ENCODE results near the gene EHMT2.
"Not testable (repeated sequence)": the region's sequence is repeated elsewhere in the genome, so short reads cannot be mapped to it uniquely, and the experiment has no call there.

Gene EHMT2

DNA sequence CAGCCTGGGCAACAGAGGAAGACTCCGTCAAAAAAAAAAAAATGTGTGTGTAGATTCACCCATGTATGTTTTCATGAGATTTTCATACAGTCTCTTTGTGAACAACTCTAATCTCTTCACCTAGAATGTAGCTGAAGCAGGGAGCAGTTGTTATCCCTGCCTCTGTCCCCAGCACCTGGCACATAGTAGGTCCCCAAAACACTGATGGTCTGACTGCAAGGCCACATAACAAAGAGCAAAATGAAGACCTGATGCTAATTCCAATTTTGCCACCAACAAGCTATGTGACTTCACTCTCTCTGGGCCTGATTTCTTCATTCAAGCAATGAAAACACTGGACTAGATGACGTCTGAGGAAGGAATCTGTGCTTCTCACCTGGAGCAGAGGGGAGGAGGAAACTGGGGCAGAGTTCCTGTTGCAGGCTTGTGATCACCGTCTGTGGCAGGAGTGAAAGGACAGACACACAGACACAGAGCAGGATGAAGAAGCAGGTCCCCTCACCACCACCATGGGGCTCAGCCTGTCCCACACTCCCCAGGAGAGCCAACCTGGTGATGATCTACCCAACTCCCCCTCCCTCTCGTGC lies 23.3 kb downstream of the EHMT2 start:
- FAIRE-seq, result no peak
- DNase-seq (ENCODE audit: insufficient read length, low spot score), result no peak

GRCh38 chr6:31871046-31871659 lies 26.3 kb downstream of the EHMT2 start:
- DNase-seq (ENCODE audit: insufficient read length, low spot score) (no peak), FAIRE-seq (no peak)

- FAIRE-seq, result no peak
- DNase-seq (ENCODE audit: insufficient read length, low spot score), result no peak
Observed at GRCh38 chr6:31870385-31870921, 27.0 kb downstream of the EHMT2 start.

DNA sequence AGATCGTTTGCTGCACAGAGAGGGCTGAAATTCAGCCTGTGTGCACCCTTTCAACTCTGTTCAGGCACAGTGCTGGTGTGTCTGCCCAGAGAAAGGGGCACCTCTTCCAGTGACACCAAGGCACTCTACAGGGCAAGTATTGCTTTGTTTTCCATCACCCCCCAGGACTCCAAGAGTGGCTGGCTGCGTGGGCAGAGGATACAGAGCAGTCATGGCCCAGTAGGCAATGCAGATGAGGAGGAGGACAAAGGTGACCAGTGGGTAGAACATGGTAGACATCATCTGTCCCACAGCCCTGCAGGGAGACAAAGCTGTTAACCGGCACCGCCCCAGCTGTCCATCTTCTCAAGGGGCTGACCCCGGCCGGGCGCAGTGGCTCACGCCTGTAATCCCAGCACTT lies 28.2 kb downstream of the EHMT2 start:
- no peak for FAIRE-seq
- DNase-seq (ENCODE audit: insufficient read length, low spot score), result no peak

DNA sequence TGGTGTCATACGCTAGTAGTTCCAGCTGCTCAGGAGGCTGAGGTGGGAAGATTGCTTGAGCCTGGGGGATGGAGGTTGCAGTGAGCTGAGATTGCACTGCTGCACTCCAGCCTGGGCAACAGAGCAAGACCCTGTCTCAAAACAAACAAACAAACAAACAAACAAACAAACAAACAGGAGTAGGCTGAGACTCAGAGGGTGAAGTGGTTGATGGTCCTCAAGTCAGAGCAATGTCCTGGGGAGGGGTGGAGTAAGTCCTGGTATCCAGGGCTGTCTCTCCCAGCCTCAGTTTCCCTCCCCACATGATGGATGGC lies 28.9 kb downstream of the EHMT2 start:
- not testable (repeated sequence) for FAIRE-seq; DNase-seq (ENCODE audit: insufficient read length, low spot score)

DNA sequence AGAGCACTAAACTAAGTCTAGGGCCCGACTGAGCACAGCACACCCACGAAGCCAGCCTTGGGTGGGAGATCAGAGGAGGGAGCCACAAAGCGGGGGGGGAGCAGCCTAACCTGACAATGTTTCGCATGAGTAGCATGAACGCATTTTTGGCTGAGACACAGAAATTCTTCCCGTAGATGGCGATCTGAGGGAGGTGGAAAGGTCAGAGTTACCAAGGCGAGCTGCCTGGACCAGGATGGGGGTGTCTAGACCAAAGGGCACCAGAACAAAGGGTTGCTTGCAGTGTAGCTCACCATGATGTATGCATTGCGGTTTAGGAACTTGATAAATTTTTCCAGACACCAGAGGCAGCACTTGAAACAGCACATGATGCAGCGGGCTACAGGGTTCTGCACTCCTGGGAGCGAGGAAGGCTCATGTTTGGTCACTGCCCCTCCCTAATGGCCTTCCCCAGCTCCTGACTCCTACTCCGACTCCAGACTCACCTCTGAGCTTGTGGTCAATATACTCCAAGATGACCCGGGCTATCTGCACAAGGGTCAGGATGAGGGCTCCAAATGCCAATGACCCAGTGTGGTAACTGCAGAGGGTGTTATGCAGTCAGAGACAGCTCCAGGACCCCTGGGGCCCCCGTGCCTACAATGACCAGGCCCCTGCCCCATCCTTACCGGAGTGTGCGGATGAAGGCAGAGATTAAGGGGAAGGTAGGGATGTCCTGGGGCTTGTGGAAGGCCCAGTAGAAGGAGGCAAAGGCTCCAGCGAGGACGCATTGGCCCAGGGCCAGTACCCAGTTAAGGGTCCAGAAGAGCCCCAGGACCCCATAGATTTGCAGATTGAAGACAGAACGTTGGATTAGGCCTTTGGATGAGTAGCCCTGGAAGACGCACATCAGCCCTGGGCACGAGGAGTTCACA lies 32.0 kb downstream of the EHMT2 start:
- DNase-seq (ENCODE audit: insufficient read length, low spot score), result no peak
- FAIRE-seq, result no peak

- DNase-seq (ENCODE audit: insufficient read length, low spot score), result no peak
Observed at GRCh38 chr6:31864818-31865204, 32.7 kb downstream of the EHMT2 start.

DNA sequence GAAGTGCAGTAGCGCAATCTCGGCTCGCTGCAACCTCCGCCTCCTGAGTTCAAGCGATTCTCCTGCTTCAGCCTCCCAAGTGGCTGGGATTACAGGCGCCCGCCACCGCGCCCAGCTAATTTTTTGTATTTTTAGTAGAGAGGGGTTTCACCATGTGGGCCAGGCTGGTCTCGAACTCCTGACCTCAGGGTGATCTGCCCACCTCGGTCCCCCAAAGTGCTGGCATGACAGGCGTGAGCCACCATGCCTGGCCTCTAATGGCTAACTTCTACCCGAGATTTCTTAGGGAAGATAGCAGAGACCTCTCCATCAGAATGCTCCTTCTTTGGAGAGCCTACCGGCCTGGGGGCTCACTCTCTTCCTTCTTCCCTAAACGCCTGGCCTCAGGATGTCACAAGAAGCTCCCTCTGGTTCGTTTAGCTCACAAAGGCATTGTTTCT lies 33.4 kb downstream of the EHMT2 start:
- FAIRE-seq, result not testable (repeated sequence)

More at GRCh38 chr6:31864818-31865204, 32.7 kb downstream of the EHMT2 start:
- FAIRE-seq, result no peak

GRCh38 chr6:31862344-31863235 lies 34.9 kb downstream of the EHMT2 start, which contains the start of gene NEU1:
TSS of gene NEU1 (minus strand) at chr6:31862821. CDS start at chr6:31862776, 45 bp downstream.
- DNase-seq (ENCODE audit: insufficient read length, low spot score) (peak; percentile 100), FAIRE-seq (peak; percentile 88)

More for the DNA sequence above, 33.4 kb downstream of the EHMT2 start:
- DNase-seq (ENCODE audit: insufficient read length, low spot score), result not testable (repeated sequence)

DNA sequence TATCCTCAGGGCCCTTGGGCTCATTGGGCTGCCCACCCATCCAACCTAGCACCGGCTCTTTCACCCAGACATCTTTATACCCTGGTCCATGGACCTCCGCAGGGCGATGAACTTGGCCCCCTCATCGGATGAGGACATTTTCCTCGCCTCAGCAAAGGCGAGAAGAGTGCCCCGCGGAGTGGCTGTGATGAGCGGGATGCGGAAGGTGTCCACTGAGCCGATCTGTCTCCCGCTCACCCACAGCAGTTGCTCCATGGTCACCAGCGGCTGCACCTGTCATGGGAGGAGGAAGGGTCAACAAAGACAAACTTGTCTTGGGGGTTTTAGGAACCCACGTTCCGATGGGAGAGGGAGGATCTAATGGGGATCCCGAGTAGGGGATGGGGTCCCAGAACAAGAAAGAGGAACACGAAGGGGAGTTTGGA lies 35.6 kb downstream of the EHMT2 start:
- DNase-seq (ENCODE audit: insufficient read length, low spot score) (no peak), FAIRE-seq (no peak)

GRCh38 chr6:31861150-31861549 lies 36.3 kb downstream of the EHMT2 start:
- FAIRE-seq (no peak), DNase-seq (ENCODE audit: insufficient read length, low spot score) (no peak)

- DNase-seq (ENCODE audit: insufficient read length, low spot score) (no peak), FAIRE-seq (no peak)
Observed at GRCh38 chr6:31860349-31860748, 37.1 kb downstream of the EHMT2 start.

- FAIRE-seq, result no peak
Observed at GRCh38 chr6:31859923-31860322, 37.6 kb downstream of the EHMT2 start.

DNA sequence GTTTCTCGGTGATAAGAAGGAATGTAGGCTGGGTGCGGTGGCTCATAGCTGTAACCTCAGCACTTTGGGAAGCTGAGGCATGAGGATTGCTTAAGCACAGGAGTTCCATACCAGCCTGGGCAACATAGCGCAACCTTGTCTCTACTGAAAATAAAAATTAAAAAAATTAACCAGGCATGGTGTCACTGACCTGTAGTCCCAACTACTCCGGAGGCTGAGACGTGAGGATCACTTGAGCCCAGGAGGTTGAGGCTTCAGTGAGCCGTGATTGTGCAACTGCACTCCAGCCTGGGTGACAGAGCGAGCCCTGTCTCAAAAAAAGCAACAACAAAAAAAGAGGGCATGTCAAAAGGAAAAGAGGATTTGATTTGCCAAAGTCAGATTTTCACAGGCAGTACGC lies 38.8 kb downstream of the EHMT2 start:
- DNase-seq (ENCODE audit: insufficient read length, low spot score), result no peak
- no peak for FAIRE-seq

More at GRCh38 chr6:31859923-31860322, 37.6 kb downstream of the EHMT2 start:
- no peak for DNase-seq (ENCODE audit: insufficient read length, low spot score)

GRCh38 chr6:31857774-31858173 lies 39.7 kb downstream of the EHMT2 start:
- FAIRE-seq; DNase-seq (ENCODE audit: insufficient read length, low spot score): not testable (repeated sequence)

GRCh38 chr6:31851980-31852718 lies 45.3 kb downstream of the EHMT2 start:
- DNase-seq (ENCODE audit: insufficient read length, low spot score); FAIRE-seq: not testable (repeated sequence)

GRCh38 chr6:31851485-31851832 lies 46.0 kb downstream of the EHMT2 start:
- DNase-seq (ENCODE audit: insufficient read length, low spot score) (no peak), FAIRE-seq (no peak)

GRCh38 chr6:31850765-31851484 lies 46.6 kb downstream of the EHMT2 start:
- no peak for FAIRE-seq
- no peak for DNase-seq (ENCODE audit: insufficient read length, low spot score)
